Loucy (cell line): ENCODE results near the gene SLC17A1.
A peak's percentile ranks its signal among the peaks of the same experiment; 100 is the strongest.

Source experiments
- H2AFZ ChIP-seq: fragments of 200-600 bp; sonication (generic); 2 replicates; pipeline ENCODE4 v1.6.0; 2016; ENCODE audit warnings: antibody characterized with exemption, mild to moderate bottlenecking, low read length, moderate library complexity
- H3F3A ChIP-seq: fragments of 200-600 bp; 2 replicates; pipeline ENCODE4 v1.6.0; 2016; ENCODE audit warnings: antibody characterized with exemption, low read depth, mild to moderate bottlenecking
- H3K27me3 ChIP-seq: fragments of 200-600 bp; sonication (generic); 2 replicates; pipeline ENCODE4 v1.6.1; 2014; ENCODE audit warnings: low read length, mild to moderate bottlenecking; ENCODE audit not compliant: insufficient read depth, poor library complexity, severe bottlenecking
- H3K36me3 ChIP-seq: fragments of 200-600 bp; sonication (generic); 2 replicates; pipeline ENCODE4 v1.6.1; 2016; ENCODE audit warnings: low read length; ENCODE audit not compliant: insufficient read depth
- H3K4me1 ChIP-seq: fragments of 200-600 bp; sonication (generic); 2 replicates; pipeline ENCODE4 v1.5.1; 2014; ENCODE audit warnings: low read length, mild to moderate bottlenecking; ENCODE audit not compliant: insufficient read depth, poor library complexity, severe bottlenecking
- H3K4me2 ChIP-seq: fragments of 200-600 bp; sonication (generic); 2 replicates; pipeline ENCODE4 v1.6.0; 2014; ENCODE audit warnings: antibody characterized with exemption, low read length, low read depth, mild to moderate bottlenecking; ENCODE audit not compliant: poor library complexity, severe bottlenecking
- H3K4me3 ChIP-seq: fragments of 200-600 bp; sonication (generic); 2 replicates; pipeline ENCODE4 v1.5.1; 2014; ENCODE audit warnings: low read length, mild to moderate bottlenecking, mixed read lengths; ENCODE audit not compliant: poor library complexity, severe bottlenecking
- H3K79me2 ChIP-seq: fragments of 200-600 bp; sonication (generic); 2 replicates; pipeline ENCODE4 v1.6.1; 2014; ENCODE audit warnings: low read length; ENCODE audit not compliant: insufficient read depth
- H3K9ac ChIP-seq: fragments of 200-600 bp; sonication (generic); 2 replicates; pipeline ENCODE4 v1.6.0; 2014; ENCODE audit warnings: mild to moderate bottlenecking, low read depth, low read length, moderate library complexity; ENCODE audit not compliant: poor library complexity, severe bottlenecking
- H3K9me2 ChIP-seq: fragments of 200-600 bp; sonication (generic); replicated peaks from 2 replicates; pipeline ENCODE4 v1.6.1; 2016; ENCODE audit warnings: low read depth, low read length, mixed read lengths
- H3K9me3 ChIP-seq: fragments of 200-600 bp; sonication (generic); 2 replicates; pipeline ENCODE4 v1.6.1; 2014; ENCODE audit warnings: mild to moderate bottlenecking, antibody characterized with exemption, low read length, low read depth; ENCODE audit not compliant: insufficient read depth
- H4K20me1 ChIP-seq: fragments of 200-600 bp; sonication (generic); 2 replicates; pipeline ENCODE4 v1.6.0; 2014; ENCODE audit warnings: antibody characterized with exemption, low read length, mild to moderate bottlenecking; ENCODE audit not compliant: insufficient read depth, poor library complexity, severe bottlenecking
- EZH2phosphoT487 ChIP-seq: fragments of 200-600 bp; IDR thresholded peaks from 2 replicates; pipeline ENCODE4 v1.6.1; 2018; ENCODE audit warnings: antibody characterized with exemption, mild to moderate bottlenecking, moderate library complexity, borderline replicate concordance
- TF ChIP-seq, protein P1 (sequence below): fragments of 200-600 bp; sonication (generic); conservative IDR thresholded peaks from 2 replicates; pipeline ENCODE4 v1.5.1; 2014; ENCODE audit warnings: mild to moderate bottlenecking, antibody characterized with exemption, low read length

Gene SLC17A1

GRCh38 chr6:25757936-25758642, 73.8 kb downstream of the SLC17A1 start:
- Histone ChIP-seq H3K9me3 (no peaks in the 10 kb centered on the region), H3F3A (no peaks in the 10 kb centered on the region), H3K4me1 (peaks cover 5% of the 10 kb centered on the region), H4K20me1 (no peaks in the 10 kb centered on the region), H3K4me2 (no peak overlapping the region), H3K4me3 (no peak overlapping the region), H3K9me2 (no peaks in the 10 kb centered on the region), H3K27me3 (no peaks in the 10 kb centered on the region), H2AFZ (peak overlapping the region; percentile 45; the same call in 1 of the 2 replicates), H3K79me2 (no peaks in the 10 kb centered on the region), H3K36me3 (no peaks in the 10 kb centered on the region), H3K9ac (no peak overlapping the region)
- TF ChIP-seq, protein P1, sequence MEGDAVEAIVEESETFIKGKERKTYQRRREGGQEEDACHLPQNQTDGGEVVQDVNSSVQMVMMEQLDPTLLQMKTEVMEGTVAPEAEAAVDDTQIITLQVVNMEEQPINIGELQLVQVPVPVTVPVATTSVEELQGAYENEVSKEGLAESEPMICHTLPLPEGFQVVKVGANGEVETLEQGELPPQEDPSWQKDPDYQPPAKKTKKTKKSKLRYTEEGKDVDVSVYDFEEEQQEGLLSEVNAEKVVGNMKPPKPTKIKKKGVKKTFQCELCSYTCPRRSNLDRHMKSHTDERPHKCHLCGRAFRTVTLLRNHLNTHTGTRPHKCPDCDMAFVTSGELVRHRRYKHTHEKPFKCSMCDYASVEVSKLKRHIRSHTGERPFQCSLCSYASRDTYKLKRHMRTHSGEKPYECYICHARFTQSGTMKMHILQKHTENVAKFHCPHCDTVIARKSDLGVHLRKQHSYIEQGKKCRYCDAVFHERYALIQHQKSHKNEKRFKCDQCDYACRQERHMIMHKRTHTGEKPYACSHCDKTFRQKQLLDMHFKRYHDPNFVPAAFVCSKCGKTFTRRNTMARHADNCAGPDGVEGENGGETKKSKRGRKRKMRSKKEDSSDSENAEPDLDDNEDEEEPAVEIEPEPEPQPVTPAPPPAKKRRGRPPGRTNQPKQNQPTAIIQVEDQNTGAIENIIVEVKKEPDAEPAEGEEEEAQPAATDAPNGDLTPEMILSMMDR: no peak
- TF ChIP-seq EZH2phosphoT487: no peak

- no peaks in the 10 kb centered on the region for H3K9me2 ChIP-seq
- no peaks in the 10 kb centered on the region for H4K20me1 ChIP-seq
- H3F3A ChIP-seq: no peaks in the 10 kb centered on the region
- H3K27me3 ChIP-seq: no peaks in the 10 kb centered on the region
- no peaks in the 10 kb centered on the region for H3K79me2 ChIP-seq
- H3K9me3 ChIP-seq: no peaks in the 10 kb centered on the region
- no peak for TF ChIP-seq EZH2phosphoT487
- TF ChIP-seq, protein P1: no peak
- H3K4me3 ChIP-seq: no peak overlapping the region
- no peak overlapping the region for H3K4me2 ChIP-seq
- H3K36me3 ChIP-seq: no peaks in the 10 kb centered on the region
- H3K9ac ChIP-seq: no peak overlapping the region
- peaks cover 5% of the 10 kb centered on the region for H3K4me1 ChIP-seq
- 0 out of 2 replicates have a peak overlapping the region, but pooled peaks have one; percentile 45 for H2AFZ ChIP-seq
Observed at GRCh38 chr6:25756382-25757363, 75.2 kb downstream of the SLC17A1 start.

DNA sequence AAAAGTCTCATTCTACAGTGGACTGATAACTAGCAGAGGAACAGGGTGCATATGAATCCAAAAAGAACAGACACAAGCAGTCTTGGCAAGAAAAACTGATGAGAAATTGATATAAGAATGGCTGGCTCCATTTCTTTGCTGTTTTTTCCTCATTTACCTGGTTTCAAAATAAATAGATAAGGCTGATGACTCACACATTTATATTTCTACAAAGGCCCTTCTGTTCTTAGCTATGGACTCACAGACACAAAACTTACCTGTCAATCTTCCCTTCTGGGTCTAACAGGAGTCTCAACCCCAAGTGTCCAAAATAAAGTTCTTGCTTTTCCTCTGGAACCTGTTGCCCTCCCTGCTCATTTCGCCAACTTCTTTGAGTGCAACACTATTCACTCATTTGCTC, 76.4 kb downstream of the SLC17A1 start:
- no peaks in the 10 kb centered on the region for H3K9me2 ChIP-seq
- no peaks in the 10 kb centered on the region for H3K36me3 ChIP-seq
- H3K4me1 ChIP-seq: peaks cover 5% of the 10 kb centered on the region
- H3K27me3 ChIP-seq: no peaks in the 10 kb centered on the region
- no peak overlapping the region for H3K9ac ChIP-seq
- no peaks in the 10 kb centered on the region for H3K9me3 ChIP-seq
- no peak overlapping the region for H3K4me2 ChIP-seq
- H3K4me3 ChIP-seq: no peak overlapping the region
- no peaks in the 10 kb centered on the region for H3K79me2 ChIP-seq
- H4K20me1 ChIP-seq: no peaks in the 10 kb centered on the region
- TF ChIP-seq EZH2phosphoT487: no peak
- TF ChIP-seq, protein P1: no peak
- no peaks in the 10 kb centered on the region for H3F3A ChIP-seq
- H2AFZ ChIP-seq: no peak overlapping the region
